Transverse colon (tissue), 4 donors: ENCODE results near the gene FER. TPM values are rescaled to one million over a fixed set of nuclear protein-coding genes. Genes with fewer than 3 reads are reported as not detected.

Experiments used
- DNase-seq: peaks from one replicate; pipeline ENCODE4 v3.0.0-alpha.2; 2019
- H3K27ac ChIP-seq, 4 donors: fragments of 200-600 bp; sonication (generic); 2 replicates each; pipeline ENCODE4 v1.5.1; 2016 to 2018; ENCODE audit warnings: inconsistent platforms in 4 of 4
- H3K27me3 ChIP-seq: fragments of 200-600 bp; sonication (generic); 2 replicates; pipeline ENCODE4 v1.5.1; 2017; ENCODE audit warnings: inconsistent platforms
- H3K36me3 ChIP-seq, 4 donors: fragments of 200-600 bp; sonication (generic); 2 replicates each; pipeline ENCODE4 v1.5.1; 2017 to 2019; ENCODE audit warnings: inconsistent platforms in 4 of 4
- H3K4me1 ChIP-seq, 4 donors: fragments of 200-600 bp; sonication (generic); 2 replicates each; pipeline ENCODE4 v1.5.1; 2017 to 2020; ENCODE audit warnings: inconsistent platforms in 4 of 4
- H3K4me3 ChIP-seq, 4 donors: fragments of 200-600 bp; sonication (generic); 1 replicate in 1 of 4; 2 replicates in 3 of 4; pipeline versions ENCODE4 v1.5.1 to v1.6.1; 2017 to 2019; ENCODE audit warnings: inconsistent platforms in 4 of 4
- H3K9me3 ChIP-seq, 2 donors: fragments of 200-600 bp; sonication (generic); 2 replicates each; pipeline ENCODE4 v1.5.1; 2017 to 2019; ENCODE audit warnings: inconsistent platforms in 2 of 2
- EP300 ChIP-seq: sonication (generic); formaldehyde crosslinking; IDR thresholded peaks from one replicate; pipeline ENCODE4 v1.6.1; 2017; ENCODE audit warnings: antibody characterized with exemption, low read depth
- POLR2A ChIP-seq: fragments of 450-650 bp; IDR thresholded peaks from one replicate; pipeline ENCODE4 v1.6.1; 2016; ENCODE audit warnings: antibody characterized with exemption, mild to moderate bottlenecking, moderate library complexity
- POLR2AphosphoS5 ChIP-seq, 3 donors: sonication (generic); formaldehyde crosslinking; IDR thresholded peaks; one replicate each; pipeline ENCODE4 v1.6.1; 2016; ENCODE audit warnings: antibody characterized with exemption in 3 of 3
- WGBS, 2 donors: methylation state at CpG; one replicate each; pipeline ENCODE4 v1.1.5; 2018; ENCODE audit warnings: low coverage in 1 of 2; 5-methylcytosine and 5-hydroxymethylcytosine counted together
- in situ Hi-C, 4 donors: fragments of 200-750 bp; cut with MboI; loops; one replicate each; pipeline versions ENCODE4 v1.15.0 to v1.15.1; 2017; ENCODE audit warnings: low sequenced_read_pairs in 3 of 4, low pct_ligation_motif_present in 1 of 4, low pct_unique_long_range_greater_than_20kb in 1 of 4
- intact Hi-C: fragments of 100-400 bp; cut with DNase I; formaldehyde crosslinking; loops from one replicate; pipeline ENCODE4 v1.15.1; 2023; ENCODE audit warnings: low total_unique reads
- total RNA-seq, 4 donors: library from RNA; depleted of rRNA; stranded (reverse); fragments of >200 nt; gene quantifications; one replicate each; pipeline ENCODE4 v1.1.0, GENCODE V29; 2016
- TF ChIP-seq, protein P1 (sequence below), 5 experiments: fragments of 200-600 bp in 3 of 5; fragments of 450-650 bp in 2 of 5; sonication (generic) in 3 of 5; IDR thresholded peaks; 1 replicate in 2 of 5; 2 replicates in 3 of 5; pipeline ENCODE4 v1.5.1; 2016 to 2017; ENCODE audit warnings: antibody characterized with exemption in 5 of 5, inconsistent platforms in 3 of 5, mild to moderate bottlenecking in 2 of 5, moderate library complexity in 1 of 5

FER gene
- total RNA-seq, 4 donors from 2014 or later: 7.5 to 25.5 (median 13.1) TPM

DNA sequence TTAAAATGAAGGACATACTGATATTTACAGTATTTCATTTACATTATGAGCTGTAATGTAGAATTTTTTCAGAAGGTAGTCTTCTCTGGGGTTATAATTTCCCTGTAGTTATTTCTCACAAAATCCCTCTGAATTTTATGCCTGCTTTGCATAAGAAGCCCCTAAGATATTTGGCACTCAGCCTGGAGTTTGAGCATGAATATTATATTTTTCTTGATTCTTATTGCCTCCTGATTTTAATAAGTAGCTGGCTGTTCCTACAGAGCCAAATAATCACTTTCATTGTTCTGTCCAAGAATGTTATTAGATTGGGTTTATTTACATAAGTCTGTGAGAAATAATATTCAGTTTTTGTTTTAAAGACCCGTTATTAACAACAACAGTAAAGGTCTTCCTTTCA, 195.0 kb downstream of the FER start:
- Histone ChIP-seq H3K27me3 (no peaks in the 10 kb centered on the region), H3K27ac (no peak overlapping the region), H3K36me3 (no peaks in the 10 kb centered on the region), H3K4me1 (no peaks in the 10 kb centered on the region), H3K9me3 (no peaks in the 10 kb centered on the region), H3K4me3 (no peak overlapping the region)
- TF ChIP-seq POLR2A (no peak), EP300 (no peak), POLR2AphosphoS5 (IDR thresholded peaks at IDR 0.05) (no peak)
- TF ChIP-seq, protein P1, sequence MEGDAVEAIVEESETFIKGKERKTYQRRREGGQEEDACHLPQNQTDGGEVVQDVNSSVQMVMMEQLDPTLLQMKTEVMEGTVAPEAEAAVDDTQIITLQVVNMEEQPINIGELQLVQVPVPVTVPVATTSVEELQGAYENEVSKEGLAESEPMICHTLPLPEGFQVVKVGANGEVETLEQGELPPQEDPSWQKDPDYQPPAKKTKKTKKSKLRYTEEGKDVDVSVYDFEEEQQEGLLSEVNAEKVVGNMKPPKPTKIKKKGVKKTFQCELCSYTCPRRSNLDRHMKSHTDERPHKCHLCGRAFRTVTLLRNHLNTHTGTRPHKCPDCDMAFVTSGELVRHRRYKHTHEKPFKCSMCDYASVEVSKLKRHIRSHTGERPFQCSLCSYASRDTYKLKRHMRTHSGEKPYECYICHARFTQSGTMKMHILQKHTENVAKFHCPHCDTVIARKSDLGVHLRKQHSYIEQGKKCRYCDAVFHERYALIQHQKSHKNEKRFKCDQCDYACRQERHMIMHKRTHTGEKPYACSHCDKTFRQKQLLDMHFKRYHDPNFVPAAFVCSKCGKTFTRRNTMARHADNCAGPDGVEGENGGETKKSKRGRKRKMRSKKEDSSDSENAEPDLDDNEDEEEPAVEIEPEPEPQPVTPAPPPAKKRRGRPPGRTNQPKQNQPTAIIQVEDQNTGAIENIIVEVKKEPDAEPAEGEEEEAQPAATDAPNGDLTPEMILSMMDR (IDR thresholded peaks at IDR 0.05): no peak
- WGBS, 2 donors: 82 to 85% methylated on average over 1 of the region's 1 CpG
- no peak for DNase-seq
- intact Hi-C loops (no loop called here), in situ Hi-C loops (no loop called here)

DNA sequence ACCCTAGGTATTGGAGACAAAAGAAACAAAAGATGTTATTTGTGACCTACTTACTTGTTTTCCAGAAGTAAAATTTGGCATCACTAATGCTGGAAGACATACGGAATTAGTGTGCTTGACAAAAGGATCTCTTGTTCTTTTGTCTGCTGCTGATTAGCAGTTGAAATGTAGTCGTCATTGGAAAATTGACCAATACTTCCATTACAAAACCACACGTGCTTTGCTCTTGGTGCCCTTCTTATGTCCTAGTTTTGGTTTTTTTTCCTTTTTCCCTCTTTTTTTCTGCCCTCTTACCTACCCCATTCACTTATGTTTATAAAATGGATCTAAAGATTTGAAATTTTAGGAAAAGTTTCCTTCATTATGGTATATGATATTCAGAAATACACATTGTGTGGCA, 197.4 kb downstream of the FER start:
- 87 to 94% methylated on average over 3 of the region's 3 CpGs for WGBS, 2 donors
- intact Hi-C loops (no loop called here), in situ Hi-C loops (no loop called here)
- no peak for DNase-seq
- H3K4me3 ChIP-seq: no peak overlapping the region
- TF ChIP-seq POLR2AphosphoS5 (IDR thresholded peaks at IDR 0.05) (no peak), EP300 (no peak), POLR2A (no peak)
- TF ChIP-seq, protein P1 (IDR thresholded peaks at IDR 0.05): no peak
- H3K27me3 ChIP-seq: no peaks in the 10 kb centered on the region
- H3K4me1 ChIP-seq: no peaks in the 10 kb centered on the region
- no peak overlapping the region for H3K27ac ChIP-seq
- no peaks in the 10 kb centered on the region for H3K9me3 ChIP-seq
- H3K36me3 ChIP-seq: no peaks in the 10 kb centered on the region

DNA sequence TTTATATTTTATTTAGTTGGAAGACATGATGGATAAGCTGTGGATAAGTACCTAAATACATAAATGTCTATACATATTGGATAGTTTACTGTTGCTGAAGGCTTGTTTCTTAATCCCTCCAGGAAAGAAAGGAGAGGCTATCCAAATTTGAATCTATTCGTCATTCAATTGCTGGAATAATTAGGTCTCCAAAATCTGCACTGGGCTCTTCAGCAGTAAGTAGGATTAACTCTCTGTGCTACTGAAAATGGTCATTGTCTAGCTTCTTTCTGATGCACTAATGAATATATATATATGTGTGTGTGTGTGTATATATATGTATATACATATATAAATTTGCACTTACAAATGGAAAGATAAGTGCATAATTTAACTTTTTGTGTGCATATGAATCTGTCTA, 198.3 kb downstream of the FER start:
- Histone ChIP-seq H3K9me3 (no peaks in the 10 kb centered on the region), H3K27ac (no peak overlapping the region), H3K27me3 (no peaks in the 10 kb centered on the region), H3K4me1 (no peaks in the 10 kb centered on the region), H3K4me3 (no peak overlapping the region), H3K36me3 (no peaks in the 10 kb centered on the region)
- TF ChIP-seq POLR2A (no peak), POLR2AphosphoS5 (IDR thresholded peaks at IDR 0.05) (no peak), EP300 (no peak)
- TF ChIP-seq, protein P1 (IDR thresholded peaks at IDR 0.05): no peak
- WGBS, 2 donors: 93 to 100% methylated on average over 1 of the region's 1 CpG
- no peak for DNase-seq
- in situ Hi-C loops: no loop called here
- intact Hi-C loops: no loop called here

DNA sequence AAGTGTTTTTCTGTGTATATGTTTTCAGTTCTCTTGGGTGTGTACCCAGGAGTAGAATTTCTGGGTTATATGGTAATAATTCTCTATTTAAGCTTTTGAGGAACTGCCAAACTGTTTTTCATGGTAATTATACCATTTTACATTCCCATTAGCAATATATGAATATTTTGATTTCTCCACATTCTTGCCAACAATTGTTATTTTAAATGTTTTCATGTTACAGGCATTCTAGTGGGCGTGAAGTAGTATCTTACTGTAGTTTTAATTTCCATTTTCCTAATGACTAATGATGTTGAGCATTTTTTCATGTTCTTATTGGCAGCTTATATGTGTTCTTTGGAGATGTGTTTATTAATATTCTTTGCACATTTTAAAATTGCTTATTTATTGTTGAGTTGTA, 199.5 kb downstream of the FER start:
- Histone ChIP-seq H3K4me3 (no peak overlapping the region), H3K4me1 (no peaks in the 10 kb centered on the region), H3K36me3 (no peaks in the 10 kb centered on the region), H3K27ac (no peak overlapping the region), H3K27me3 (no peaks in the 10 kb centered on the region), H3K9me3 (no peaks in the 10 kb centered on the region)
- TF ChIP-seq POLR2AphosphoS5 (IDR thresholded peaks at IDR 0.05) (no peak), POLR2A (no peak), EP300 (no peak)
- TF ChIP-seq, protein P1 (IDR thresholded peaks at IDR 0.05): no peak
- no peak for DNase-seq
- in situ Hi-C loops: no loop called here
- intact Hi-C loops: no loop called here
- WGBS, 2 donors: 97 to 100% methylated on average over 1 of the region's 1 CpG
